Ovary (tissue), 9 donors: ENCODE measurements around the gene BRD2. TPM values are rescaled to one million over a fixed set of nuclear protein-coding genes. Genes with fewer than 3 reads are reported as not detected.

ENCODE experiments used
- DNase-seq, 5 donors: peaks; one replicate each; pipeline ENCODE4 v3.0.0-alpha.2; 2019 to 2020
- H3K27ac ChIP-seq, 2 donors: fragments of 200-600 bp; one replicate each; pipeline versions ENCODE4 v1.5.1 to v1.8.0; 2019 to 2022
- H3K27me3 ChIP-seq: fragments of 200-600 bp; one replicate; pipeline ENCODE4 v1.8.0; 2022
- H3K36me3 ChIP-seq: fragments of 200-600 bp; sonication (generic); one replicate; pipeline ENCODE4 v1.5.1; 2019
- H3K4me1 ChIP-seq: one replicate; pipeline ENCODE4 v1.8.1; 2013; ENCODE audit warnings: mild to moderate bottlenecking, moderate library complexity; ENCODE audit not compliant: insufficient read depth
- H3K4me3 ChIP-seq: fragments of 200-600 bp; sonication (generic); one replicate; pipeline ENCODE4 v1.5.1; 2017
- H3K9me3 ChIP-seq, 2 donors: fragments of 200-600 bp in 1 of 2; sonication (generic) in 1 of 2; one replicate each; pipeline versions ENCODE4 v1.5.1 to v1.8.1; 2013 to 2019; ENCODE audit warnings: mild to moderate bottlenecking in 1 of 2, moderate library complexity in 1 of 2
- CTCF ChIP-seq, 3 donors: fragments of 450-650 bp in 2 of 3; fragments of 200-600 bp in 1 of 3; IDR thresholded peaks; one replicate each; pipeline versions ENCODE4 v1.5.1 to v1.8.0; 2016 to 2022; ENCODE audit warnings: antibody characterized with exemption in 3 of 3, mild to moderate bottlenecking in 1 of 3
- EP300 ChIP-seq: sonication (generic); formaldehyde crosslinking; IDR thresholded peaks from one replicate; pipeline ENCODE4 v1.6.1; 2017; ENCODE audit warnings: antibody characterized with exemption
- POLR2A ChIP-seq: fragments of 450-650 bp; IDR thresholded peaks from one replicate; pipeline ENCODE4 v1.6.1; 2017; ENCODE audit warnings: antibody characterized with exemption, mild to moderate bottlenecking, moderate library complexity
- WGBS, 3 donors: extraction: QIAGEN DNeasy Blood & Tissue Kit in 1 of 3; methylation state at CpG; one replicate each; pipeline versions ENCODE4 v1.1.5 to v1.1.7; 2013 to 2017; 5-methylcytosine and 5-hydroxymethylcytosine counted together
- intact Hi-C, 4 donors: fragments of 100-400 bp; cut with DNase I; formaldehyde crosslinking; loops; one replicate each; pipeline versions ENCODE4 v1.11.0 to v1.15.1; 2022 to 2023
- polyA plus RNA-seq, 2 donors: library from polyadenylated mRNA; stranded (reverse); fragments of 200-250 nt in 1 of 2; fragments of 350-450 nt in 1 of 2; fragmentation: Illumina TruSeq in 1 of 2; extraction: RNeasy Lipid Tissue Mini Kit (QIAGEN cat#74804) in 1 of 2; gene quantifications; one replicate each; pipeline ENCODE4 v1.2.3, GENCODE V29; 2013 to 2014
- total RNA-seq, 7 donors: library from RNA; depleted of rRNA in 2 of 7; stranded (reverse); fragments of >200 nt in 2 of 7; fragmentation: NEBNext Ultra II Directional in 3 of 7; extraction: Animal tissue kit (Norgen Biotek cat#: 25700) in 3 of 7; gene quantifications; one replicate each; pipeline versions ENCODE4 v1.1.0 to v1.2.4, GENCODE V29; 2016 to 2023
- donor health status: DM: no; HTN: no; CAD: no; lungs with moderate emphysema.
- donor health status: DM: no; HTN: no; CAD: no.
- donor health status: Bipolar disorder and iron deficiency.
- donor health status: DM: yes; HTN: yes; CAD: no.
- donor health status: DM: no; HTN: no; CAD: no.
- donor health status: DM: yes; HTN: yes; CAD: no.

The BRD2 gene
- total and polyA plus RNA-seq, 9 donors, result 106 to 301 (median 163) TPM

GRCh38 chr6:33017694-33018353 lies 49.4 kb downstream of the BRD2 start:
- Histone ChIP-seq H3K4me3 (no peak overlapping the region), H3K27ac (no peak overlapping the region), H3K4me1 (peaks cover 2% of the 10 kb centered on the region), H3K9me3 (no peaks in the 10 kb centered on the region), H3K36me3 (no peaks in the 10 kb centered on the region), H3K27me3 (no peaks in the 10 kb centered on the region)
- intact Hi-C loops, result loop anchor here (10.0 kb wide), 2 partner anchors 67 to 127 kb away; no protein-coding TSS in a partner anchor
- no peak for TF ChIP-seq EP300
- no peak for TF ChIP-seq POLR2A
- no peak for TF ChIP-seq CTCF (IDR thresholded peaks at IDR 0.05)
- DNase-seq, result no peak
- WGBS, 3 donors, result 69 to 72% (median 70%) methylated on average over 3 of the region's 3 CpGs

- intact Hi-C loops, result loop anchor here (10.0 kb wide), 2 partner anchors 66 to 126 kb away; no protein-coding TSS in a partner anchor
- peaks cover 2% of the 10 kb centered on the region for H3K4me1 ChIP-seq
- no peaks in the 10 kb centered on the region for H3K36me3 ChIP-seq
- no peak for TF ChIP-seq EP300
- no peak for TF ChIP-seq CTCF (IDR thresholded peaks at IDR 0.05)
- TF ChIP-seq POLR2A, result no peak
- DNase-seq, result no peak
- H3K27ac ChIP-seq, result peak overlapping the region in 1 of 2 donors; percentile 62
- no peak overlapping the region for H3K4me3 ChIP-seq
- no peaks in the 10 kb centered on the region for H3K27me3 ChIP-seq
- no peaks in the 10 kb centered on the region for H3K9me3 ChIP-seq
Measured at GRCh38 chr6:33018418-33018817, 50.0 kb downstream of the BRD2 start.

GRCh38 chr6:33018904-33019303 lies 50.5 kb downstream of the BRD2 start:
- no peaks in the 10 kb centered on the region for H3K9me3 ChIP-seq
- H3K4me1 ChIP-seq, result peaks cover 2% of the 10 kb centered on the region
- peak overlapping the region; percentile 24 for H3K4me3 ChIP-seq
- H3K36me3 ChIP-seq, result no peaks in the 10 kb centered on the region
- intact Hi-C loops, result loop anchor here (10.0 kb wide), 2 partner anchors 66 to 126 kb away; no protein-coding TSS in a partner anchor
- peak in 4 of 5 donors; percentile 34 to 62 (median 44) for DNase-seq
- WGBS, 3 donors, result 3 to 5% (median 3%) methylated on average over 6 of the region's 6 CpGs
- peak overlapping the region in 1 of 2 donors; percentile 62 for H3K27ac ChIP-seq
- H3K27me3 ChIP-seq, result no peaks in the 10 kb centered on the region
- TF ChIP-seq POLR2A, result no peak
- no peak for TF ChIP-seq EP300
- no peak for TF ChIP-seq CTCF (IDR thresholded peaks at IDR 0.05)

- TF ChIP-seq POLR2A (no peak), EP300 (no peak), CTCF (IDR thresholded peaks at IDR 0.05) (no peak)
- peak overlapping the region; percentile 24 for H3K4me3 ChIP-seq
- no peaks in the 10 kb centered on the region for H3K27me3 ChIP-seq
- peaks cover 2% of the 10 kb centered on the region for H3K4me1 ChIP-seq
- H3K36me3 ChIP-seq, result no peaks in the 10 kb centered on the region
- H3K27ac ChIP-seq, result peak overlapping the region in 1 of 2 donors; percentile 62
- no peak for DNase-seq
- intact Hi-C loops, result loop anchor here (10.0 kb wide), 2 partner anchors 65 to 125 kb away; no protein-coding TSS in a partner anchor
- no peaks in the 10 kb centered on the region for H3K9me3 ChIP-seq
Measured at GRCh38 chr6:33019372-33019771, 51.0 kb downstream of the BRD2 start.
